Gastroesophageal sphincter (tissue), 4 donors: ENCODE results near the gene ANKRD13C. TPM values are rescaled to one million over a fixed set of nuclear protein-coding genes. Genes with fewer than 3 reads are reported as not detected.

Source experiments
- ATAC-seq: fragments of 150-250 bp; one replicate; pipeline ENCODE4 v1.9.1; 2016; ENCODE audit warnings: mild to moderate bottlenecking, moderate library complexity
- H3K27ac ChIP-seq, 4 donors: fragments of 200-600 bp; sonication (generic) in 3 of 4; 1 replicate in 3 of 4; 2 replicates in 1 of 4; pipeline ENCODE4 v1.5.1; 2016 to 2019
- H3K27me3 ChIP-seq: fragments of 200-600 bp; sonication (generic); one replicate; pipeline ENCODE4 v1.5.1; 2019
- H3K36me3 ChIP-seq, 2 donors: fragments of 200-600 bp; sonication (generic); one replicate each; pipeline ENCODE4 v1.5.1; 2019; ENCODE audit warnings: control low read depth in 1 of 2
- H3K4me1 ChIP-seq, 3 donors: fragments of 200-600 bp; sonication (generic); 1 replicate in 2 of 3; 2 replicates in 1 of 3; pipeline ENCODE4 v1.5.1; 2016 to 2019; ENCODE audit warnings: control low read depth in 2 of 3
- H3K4me3 ChIP-seq, 2 donors: fragments of 200-600 bp; sonication (generic); one replicate each; pipeline ENCODE4 v1.5.1; 2019; ENCODE audit warnings: mild to moderate bottlenecking in 1 of 2, moderate library complexity in 1 of 2
- H3K9me3 ChIP-seq, 3 donors: fragments of 200-600 bp; sonication (generic); one replicate each; pipeline ENCODE4 v1.5.1; 2017 to 2019; ENCODE audit warnings: control low read depth in 2 of 3
- EP300 ChIP-seq: sonication (generic); formaldehyde crosslinking; IDR thresholded peaks from one replicate; pipeline ENCODE4 v1.6.1; 2017; ENCODE audit warnings: antibody characterized with exemption, mild to moderate bottlenecking
- POLR2A ChIP-seq, 2 donors: fragments of 450-650 bp; IDR thresholded peaks; one replicate each; pipeline ENCODE4 v1.6.1; 2017; ENCODE audit warnings: antibody characterized with exemption in 2 of 2, mild to moderate bottlenecking in 2 of 2, moderate library complexity in 1 of 2
- POLR2AphosphoS5 ChIP-seq: sonication (generic); formaldehyde crosslinking; IDR thresholded peaks from one replicate; pipeline ENCODE4 v1.6.1; 2017; ENCODE audit warnings: antibody characterized with exemption
- WGBS, 2 donors: methylation state at CpG; one replicate each; pipeline ENCODE4 v1.1.5; 2018; ENCODE audit warnings: low coverage in 1 of 2; 5-methylcytosine and 5-hydroxymethylcytosine counted together
- total RNA-seq, 4 donors: library from RNA; depleted of rRNA; stranded (reverse); fragments of >200 nt; gene quantifications; one replicate each; pipeline ENCODE4 v1.1.0, GENCODE V29; 2016
- TF ChIP-seq, protein P1 (sequence below), 4 experiments: fragments of 200-600 bp in 2 of 4; fragments of 450-650 bp in 2 of 4; sonication (generic) in 1 of 4; IDR thresholded peaks; one replicate each; pipeline ENCODE4 v1.5.1; 2017 to 2019; ENCODE audit warnings: antibody characterized with exemption in 4 of 4, mild to moderate bottlenecking in 2 of 4, moderate library complexity in 2 of 4

The ANKRD13C gene
- total RNA-seq, 4 donors from 2014 or later, result 20.5 to 37.5 (median 26.5) TPM

DNA sequence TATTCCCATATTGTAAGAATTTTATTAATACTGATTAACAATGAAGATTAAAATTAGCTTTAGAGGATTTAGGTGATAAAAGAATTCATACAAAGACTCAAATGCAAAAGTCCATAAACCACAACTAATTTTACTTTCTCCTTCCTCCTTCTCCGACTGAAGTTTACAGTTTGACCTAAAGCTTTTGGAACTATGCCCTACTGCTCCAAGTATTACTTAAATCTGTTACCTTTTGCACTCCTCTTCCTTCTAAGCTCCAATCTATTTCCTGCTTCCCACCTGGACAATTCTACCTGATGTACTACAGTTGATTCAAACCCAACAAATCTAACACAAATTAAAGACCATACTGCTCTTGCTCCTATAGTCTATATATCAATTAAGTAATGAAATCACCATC lies 36.3 kb downstream of the ANKRD13C start:
- Histone ChIP-seq H3K27ac (no peak overlapping the region), H3K4me3 (no peak overlapping the region), H3K9me3 (no peaks in the 10 kb centered on the region), H3K27me3 (no peaks in the 10 kb centered on the region), H3K36me3 (peaks cover 0 to 15% of the 10 kb centered on the region in 2 donors), H3K4me1 (no peaks in the 10 kb centered on the region)
- 25 to 31% methylated on average over 1 of the region's 1 CpG for WGBS, 2 donors
- ATAC-seq, result no peak
- no peak for TF ChIP-seq EP300
- no peak for TF ChIP-seq POLR2A (IDR thresholded peaks at IDR 0.05)
- no peak for TF ChIP-seq POLR2AphosphoS5
- TF ChIP-seq, protein P1, sequence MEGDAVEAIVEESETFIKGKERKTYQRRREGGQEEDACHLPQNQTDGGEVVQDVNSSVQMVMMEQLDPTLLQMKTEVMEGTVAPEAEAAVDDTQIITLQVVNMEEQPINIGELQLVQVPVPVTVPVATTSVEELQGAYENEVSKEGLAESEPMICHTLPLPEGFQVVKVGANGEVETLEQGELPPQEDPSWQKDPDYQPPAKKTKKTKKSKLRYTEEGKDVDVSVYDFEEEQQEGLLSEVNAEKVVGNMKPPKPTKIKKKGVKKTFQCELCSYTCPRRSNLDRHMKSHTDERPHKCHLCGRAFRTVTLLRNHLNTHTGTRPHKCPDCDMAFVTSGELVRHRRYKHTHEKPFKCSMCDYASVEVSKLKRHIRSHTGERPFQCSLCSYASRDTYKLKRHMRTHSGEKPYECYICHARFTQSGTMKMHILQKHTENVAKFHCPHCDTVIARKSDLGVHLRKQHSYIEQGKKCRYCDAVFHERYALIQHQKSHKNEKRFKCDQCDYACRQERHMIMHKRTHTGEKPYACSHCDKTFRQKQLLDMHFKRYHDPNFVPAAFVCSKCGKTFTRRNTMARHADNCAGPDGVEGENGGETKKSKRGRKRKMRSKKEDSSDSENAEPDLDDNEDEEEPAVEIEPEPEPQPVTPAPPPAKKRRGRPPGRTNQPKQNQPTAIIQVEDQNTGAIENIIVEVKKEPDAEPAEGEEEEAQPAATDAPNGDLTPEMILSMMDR (IDR thresholded peaks at IDR 0.05), result no peak

DNA sequence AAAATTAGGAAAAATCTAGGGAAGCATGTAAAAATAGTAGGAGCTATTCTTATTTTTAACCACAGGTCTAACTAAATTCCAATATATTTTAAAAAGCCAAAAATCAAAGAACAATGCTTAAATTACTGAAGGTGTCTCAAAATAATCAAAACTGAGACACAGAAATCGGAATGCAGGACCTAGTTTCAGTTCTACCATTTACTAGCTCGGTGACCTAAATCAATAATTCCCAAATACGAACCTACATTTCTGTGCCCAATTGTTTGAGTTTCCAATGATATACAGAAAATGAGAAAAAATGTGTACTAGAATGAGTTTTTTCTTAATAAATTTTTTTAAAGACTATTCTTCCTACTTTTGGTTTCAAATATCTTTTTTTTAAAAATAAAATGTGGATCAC lies 37.4 kb downstream of the ANKRD13C start:
- no peaks in the 10 kb centered on the region for H3K4me1 ChIP-seq
- H3K9me3 ChIP-seq, result no peaks in the 10 kb centered on the region
- no peaks in the 10 kb centered on the region for H3K27me3 ChIP-seq
- H3K4me3 ChIP-seq, result no peak overlapping the region
- H3K27ac ChIP-seq, result no peak overlapping the region
- no peak for ATAC-seq
- peaks cover 0 to 6% of the 10 kb centered on the region in 2 donors for H3K36me3 ChIP-seq
- TF ChIP-seq, protein P1 (IDR thresholded peaks at IDR 0.05), result no peak
- TF ChIP-seq POLR2A (IDR thresholded peaks at IDR 0.05) (no peak), EP300 (no peak), POLR2AphosphoS5 (no peak)
- WGBS, 2 donors, result 96% methylated on average over 3 of the region's 3 CpGs

DNA sequence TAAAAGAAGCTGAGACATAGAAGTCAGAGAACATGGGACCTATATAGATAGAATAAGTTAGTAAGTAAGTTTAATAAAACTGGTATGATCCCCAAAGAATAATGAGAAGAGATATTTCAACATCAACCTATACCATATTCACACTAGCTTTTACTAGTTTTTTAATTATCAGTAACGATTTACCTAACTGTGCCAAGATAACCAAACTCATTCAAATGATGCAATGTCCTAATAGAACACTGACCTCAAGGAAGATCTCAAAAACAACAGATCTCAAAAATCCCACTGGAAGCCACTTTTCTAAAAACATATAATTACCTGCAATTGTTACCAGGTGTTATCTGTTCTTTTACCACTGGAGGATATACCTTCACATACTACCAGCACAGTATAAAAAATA lies 38.7 kb downstream of the ANKRD13C start:
- Histone ChIP-seq H3K27ac (no peak overlapping the region), H3K4me1 (no peaks in the 10 kb centered on the region), H3K4me3 (no peak overlapping the region), H3K27me3 (no peaks in the 10 kb centered on the region), H3K9me3 (no peaks in the 10 kb centered on the region), H3K36me3 (peaks cover 0 to 5% of the 10 kb centered on the region in 2 donors)
- TF ChIP-seq POLR2A (IDR thresholded peaks at IDR 0.05) (no peak), POLR2AphosphoS5 (no peak), EP300 (no peak)
- TF ChIP-seq, protein P1 (IDR thresholded peaks at IDR 0.05), result no peak
- ATAC-seq, result no peak
- WGBS, 2 donors, result 73 to 88% methylated on average over 1 of the region's 1 CpG

DNA sequence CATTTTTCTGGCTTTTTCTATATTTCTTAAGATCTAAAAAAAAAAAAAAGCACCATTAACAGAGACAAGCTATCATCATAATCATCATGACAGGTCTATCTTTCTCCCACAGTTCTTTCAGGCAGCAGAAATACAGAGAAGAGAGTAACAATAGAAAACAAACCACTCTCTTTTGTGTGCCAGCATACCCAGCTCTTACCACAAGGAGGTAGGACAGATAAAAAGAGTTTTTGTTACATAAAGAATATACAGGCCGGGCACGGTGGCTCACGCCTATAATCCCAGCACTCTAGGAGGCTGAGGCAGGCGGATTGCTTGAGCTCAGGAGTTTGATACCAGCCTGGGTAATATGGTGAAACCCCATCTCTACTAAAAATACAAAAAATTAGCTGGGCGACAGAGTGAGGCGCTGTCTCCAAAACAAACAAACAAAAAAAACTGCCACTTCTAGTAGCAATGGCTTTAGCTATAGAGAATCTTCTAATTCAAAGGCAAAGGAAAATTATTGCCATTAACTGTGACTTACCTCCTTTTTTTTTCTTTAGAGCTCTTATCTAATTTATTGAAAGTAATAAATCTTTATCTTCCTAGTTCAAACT lies 39.7 kb downstream of the ANKRD13C start:
- Histone ChIP-seq H3K4me3 (no peak overlapping the region), H3K27ac (no peak overlapping the region), H3K9me3 (no peaks in the 10 kb centered on the region), H3K4me1 (no peaks in the 10 kb centered on the region), H3K36me3 (peaks cover 0 to 5% of the 10 kb centered on the region in 2 donors), H3K27me3 (no peaks in the 10 kb centered on the region)
- no peak for ATAC-seq
- TF ChIP-seq POLR2AphosphoS5 (no peak), POLR2A (IDR thresholded peaks at IDR 0.05) (no peak), EP300 (no peak)
- TF ChIP-seq, protein P1 (IDR thresholded peaks at IDR 0.05), result no peak
- WGBS, 2 donors, result 88 to 95% methylated on average over 2 to 6 of the region's 6 CpGs

DNA sequence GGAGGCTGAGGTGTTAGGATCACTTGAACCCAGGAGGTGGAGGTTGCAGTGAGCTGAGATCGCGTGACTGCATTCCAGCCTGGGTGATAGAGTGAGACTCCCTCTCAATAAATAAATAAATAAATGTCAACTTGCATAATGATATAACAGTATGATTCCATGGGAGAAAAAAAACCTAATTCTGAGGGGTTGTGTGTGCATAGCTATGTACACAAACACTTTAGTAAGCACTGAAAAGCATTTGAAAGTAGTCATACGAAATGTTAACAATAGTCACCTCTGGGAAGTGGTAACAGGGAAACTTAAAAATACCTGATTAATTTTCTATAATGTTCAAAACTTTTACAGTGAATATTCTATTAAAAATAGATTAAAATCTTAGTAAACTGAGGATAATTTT lies 43.2 kb downstream of the ANKRD13C start:
- TF ChIP-seq POLR2A (IDR thresholded peaks at IDR 0.05), result no peak
- TF ChIP-seq, protein P1 (IDR thresholded peaks at IDR 0.05), result no peak
- no peak for TF ChIP-seq EP300
- no peak for TF ChIP-seq POLR2AphosphoS5
- Histone ChIP-seq H3K27me3 (no peaks in the 10 kb centered on the region), H3K4me3 (no peak overlapping the region), H3K36me3 (peaks cover 0 to 29% of the 10 kb centered on the region in 2 donors), H3K4me1 (no peaks in the 10 kb centered on the region), H3K9me3 (no peaks in the 10 kb centered on the region), H3K27ac (no peak overlapping the region)
- WGBS, 2 donors, result 96 to 100% methylated on average over 3 of the region's 3 CpGs
- no peak for ATAC-seq
